ENCODE results near the gene AUNIP. TPM values are rescaled to one million over a fixed set of nuclear protein-coding genes. Genes with fewer than 3 reads are reported as not detected.

The AUNIP gene
- 1 to 10 TPM in 1 of 3 donors, under 1 TPM in 2; 0.28 to 1.5 (median 0.35) TPM for total RNA-seq
- long read RNA-seq, donor 1 = 0 reads
- long read RNA-seq, donor 2, partial matches to known transcripts = 1 of 3 reads
- long read RNA-seq, donor 2, other reads (novel, unspliced or antisense) = 0 of 3 reads

- peak; percentile 99 for ATAC-seq
- Histone ChIP-seq H3K9me3 (no peaks in the 10 kb centered on the region), H3K4me1 (ENCODE audit: low read depth) (peaks cover 12% of the 10 kb centered on the region), H3K4me3 (peak within 1 kb of the TSS; percentile 17), H3K36me3 (ENCODE audit: low read depth) (no peaks in the 10 kb centered on the region)
- DNase-seq = peak; percentile 91 to 92 (median 91)
- TF ChIP-seq, protein P1, sequence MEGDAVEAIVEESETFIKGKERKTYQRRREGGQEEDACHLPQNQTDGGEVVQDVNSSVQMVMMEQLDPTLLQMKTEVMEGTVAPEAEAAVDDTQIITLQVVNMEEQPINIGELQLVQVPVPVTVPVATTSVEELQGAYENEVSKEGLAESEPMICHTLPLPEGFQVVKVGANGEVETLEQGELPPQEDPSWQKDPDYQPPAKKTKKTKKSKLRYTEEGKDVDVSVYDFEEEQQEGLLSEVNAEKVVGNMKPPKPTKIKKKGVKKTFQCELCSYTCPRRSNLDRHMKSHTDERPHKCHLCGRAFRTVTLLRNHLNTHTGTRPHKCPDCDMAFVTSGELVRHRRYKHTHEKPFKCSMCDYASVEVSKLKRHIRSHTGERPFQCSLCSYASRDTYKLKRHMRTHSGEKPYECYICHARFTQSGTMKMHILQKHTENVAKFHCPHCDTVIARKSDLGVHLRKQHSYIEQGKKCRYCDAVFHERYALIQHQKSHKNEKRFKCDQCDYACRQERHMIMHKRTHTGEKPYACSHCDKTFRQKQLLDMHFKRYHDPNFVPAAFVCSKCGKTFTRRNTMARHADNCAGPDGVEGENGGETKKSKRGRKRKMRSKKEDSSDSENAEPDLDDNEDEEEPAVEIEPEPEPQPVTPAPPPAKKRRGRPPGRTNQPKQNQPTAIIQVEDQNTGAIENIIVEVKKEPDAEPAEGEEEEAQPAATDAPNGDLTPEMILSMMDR (IDR thresholded peaks at IDR 0.05) = no peak
- intact Hi-C loops (cut with DNase I, micrococcal nuclease) = no loop called here
Observed at GRCh38 chr1:25858906-25859789, at the start of gene AUNIP. AUNIP (minus strand) TSS chr1:25859457; CDS start chr1:25859357, 100 bp downstream.

DNA sequence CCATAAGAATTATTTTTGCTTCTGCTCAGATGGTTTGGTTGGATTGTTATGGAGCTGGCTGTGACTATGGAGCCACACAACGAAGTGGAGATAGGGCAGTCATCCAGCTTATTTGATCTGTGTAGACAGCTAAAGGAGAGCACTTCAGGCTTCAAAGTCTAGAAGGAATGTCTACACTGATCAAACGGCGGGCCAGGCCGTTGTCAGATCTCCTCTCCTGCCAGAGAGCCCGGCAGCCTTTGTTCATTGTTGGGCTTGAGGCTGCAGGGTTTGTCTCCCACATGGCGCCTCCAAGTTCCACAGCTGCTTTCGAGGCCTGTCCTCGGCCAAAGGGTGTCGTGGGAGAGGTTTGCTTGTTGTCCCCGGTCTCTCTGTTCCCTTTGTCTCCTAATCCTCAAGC, 49.8 kb upstream of the AUNIP start:
- no peak for ATAC-seq

GRCh38 chr1:25908161-25908560, 48.9 kb upstream of the AUNIP start:
- ATAC-seq (no peak), DNase-seq (no peak)
- Histone ChIP-seq H3K36me3 (ENCODE audit: low read depth) (no peaks in the 10 kb centered on the region), H3K9me3 (no peaks in the 10 kb centered on the region), H3K4me3 (no peak overlapping the region), H3K4me1 (ENCODE audit: low read depth) (no peaks in the 10 kb centered on the region)
- TF ChIP-seq, protein P1 (IDR thresholded peaks at IDR 0.05) = no peak
- intact Hi-C loops (cut with DNase I, micrococcal nuclease) = no loop called here

More for the DNA sequence above, 49.8 kb upstream of the AUNIP start:
- intact Hi-C loops (cut with DNase I, micrococcal nuclease) = no loop called here
- no peaks in the 10 kb centered on the region for H3K9me3 ChIP-seq
- TF ChIP-seq, protein P1 (IDR thresholded peaks at IDR 0.05) = no peak
- H3K4me1 ChIP-seq (ENCODE audit: low read depth) = no peaks in the 10 kb centered on the region
- DNase-seq = no peak
- H3K4me3 ChIP-seq = no peak overlapping the region
- H3K36me3 ChIP-seq (ENCODE audit: low read depth) = no peaks in the 10 kb centered on the region

- H3K9me3 ChIP-seq = no peaks in the 10 kb centered on the region
- ATAC-seq (no peak), DNase-seq (no peak)
- no peaks in the 10 kb centered on the region for H3K4me1 ChIP-seq (ENCODE audit: low read depth)
- no peaks in the 10 kb centered on the region for H3K36me3 ChIP-seq (ENCODE audit: low read depth)
- intact Hi-C loops (cut with DNase I, micrococcal nuclease) = no loop called here
- no peak overlapping the region for H3K4me3 ChIP-seq
- TF ChIP-seq, protein P1 (IDR thresholded peaks at IDR 0.05) = no peak
Observed at GRCh38 chr1:25907601-25908000, 48.3 kb upstream of the AUNIP start.

GRCh38 chr1:25906644-25907300, 47.5 kb upstream of the AUNIP start:
- intact Hi-C loops (cut with DNase I, micrococcal nuclease) = no loop called here
- TF ChIP-seq, protein P1 (IDR thresholded peaks at IDR 0.05) = no peak
- ATAC-seq = peak; percentile 4
- no peaks in the 10 kb centered on the region for H3K9me3 ChIP-seq
- no peaks in the 10 kb centered on the region for H3K4me1 ChIP-seq (ENCODE audit: low read depth)
- no peaks in the 10 kb centered on the region for H3K36me3 ChIP-seq (ENCODE audit: low read depth)
- H3K4me3 ChIP-seq = peak overlapping the region; percentile 44
- peak in 1 of 3 donors; percentile 27 for DNase-seq

Measured in mucosa of descending colon (tissue), 3 donors.